ENCODE data around the gene USP22.

DNA sequence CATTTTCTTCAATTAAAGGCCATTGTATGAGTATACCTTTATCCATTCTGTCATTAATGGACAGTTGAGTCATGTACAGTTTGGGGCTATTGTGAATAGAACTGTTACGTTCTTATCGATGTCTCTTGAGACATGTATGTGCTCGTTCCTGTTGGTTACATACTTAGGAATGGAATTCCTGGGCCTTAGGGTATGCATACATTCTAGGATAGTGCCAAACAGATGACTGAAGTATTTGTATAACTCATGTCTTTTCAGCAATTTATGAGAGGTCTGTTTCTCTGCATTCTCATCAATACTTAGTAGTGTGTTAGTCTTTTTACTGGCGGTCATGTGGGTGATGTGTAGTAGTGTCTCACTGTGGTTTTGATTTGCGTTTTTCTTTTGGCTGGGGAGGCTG lies 81.2 kb downstream of the USP22 start:
- no peak for TF ChIP-seq SIN3A (conservative IDR thresholded peaks at IDR 0.05 in 1 of 2, IDR thresholded peaks at IDR 0.05 in 1 of 2; ENCODE audit: low read depth in 1 of 2, low read length in 2 of 2)
- TF ChIP-seq RNF2 (IDR thresholded peaks at IDR 0.05; ENCODE audit: borderline replicate concordance, low read depth, low read length, missing control alignments, poor library complexity, severe bottlenecking), result no peak
- TF ChIP-seq RFX5 (IDR thresholded peaks at IDR 0.05; ENCODE audit: borderline replicate concordance, low read depth, low read length), result no peak

Data from H1 (cell line).